Trophoblast cell (in vitro differentiated cells and primary cell): ENCODE results near the gene GLS.
A peak's percentile ranks its signal among the peaks of the same experiment; 100 is the strongest.

ENCODE experiments used
- DNase-seq, 2 donors: peaks; one replicate each; pipeline ENCODE4 v3.0.0-alpha.2; 2016
- H2AFZ ChIP-seq: 2 replicates; pipeline ENCODE4 v1.6.1; 2013; ENCODE audit warnings: low read length, moderate library complexity, mild to moderate bottlenecking; ENCODE audit not compliant: insufficient read depth, poor library complexity
- H2AK5ac ChIP-seq: 2 replicates; pipeline ENCODE4 v1.6.1; 2013; ENCODE audit warnings: mild to moderate bottlenecking, low read length
- H2BK120ac ChIP-seq: 2 replicates; pipeline ENCODE4 v1.6.1; 2013; ENCODE audit warnings: low read length, mild to moderate bottlenecking, moderate library complexity; ENCODE audit not compliant: insufficient read depth, poor library complexity
- H2BK12ac ChIP-seq: 2 replicates; pipeline ENCODE4 v1.6.1; 2013; ENCODE audit warnings: mild to moderate bottlenecking, low read length, moderate library complexity
- H2BK5ac ChIP-seq: 2 replicates; pipeline ENCODE4 v1.6.1; 2013; ENCODE audit warnings: low read length, low read depth, moderate library complexity, mild to moderate bottlenecking; ENCODE audit not compliant: poor library complexity
- H3K14ac ChIP-seq: 2 replicates; pipeline ENCODE4 v1.6.1; 2013; ENCODE audit warnings: mild to moderate bottlenecking, low read length
- H3K18ac ChIP-seq: 2 replicates; pipeline ENCODE4 v1.6.1; 2013; ENCODE audit warnings: mild to moderate bottlenecking, low read length
- H3K23ac ChIP-seq: 2 replicates; pipeline ENCODE4 v1.6.1; 2013; ENCODE audit warnings: low read length
- H3K27ac ChIP-seq: 2 replicates; pipeline ENCODE4 v1.5.1; 2013; ENCODE audit warnings: low read depth, mild to moderate bottlenecking, inconsistent platforms, low read length, moderate library complexity
- H3K27me3 ChIP-seq: 2 replicates; pipeline ENCODE4 v1.6.1; 2013; ENCODE audit warnings: inconsistent platforms, mild to moderate bottlenecking, low read length, moderate library complexity; ENCODE audit not compliant: insufficient read depth
- H3K36me3 ChIP-seq, 2 experiments: 1 replicate in 1 of 2; 2 replicates in 1 of 2; pipeline ENCODE4 v1.6.1; 2013; ENCODE audit warnings: low read length in 2 of 2, mild to moderate bottlenecking in 2 of 2, moderate library complexity in 1 of 2; ENCODE audit not compliant: insufficient read depth in 2 of 2, control insufficient read depth in 1 of 2
- H3K4ac ChIP-seq: 2 replicates; pipeline ENCODE4 v1.6.1; 2013; ENCODE audit warnings: low read depth, mild to moderate bottlenecking, low read length, moderate library complexity
- H3K4me1 ChIP-seq, 2 experiments: 1 replicate in 1 of 2; 2 replicates in 1 of 2; pipeline ENCODE4 v1.6.1; 2013; ENCODE audit warnings: low read length in 2 of 2, mild to moderate bottlenecking in 2 of 2, moderate library complexity in 1 of 2; ENCODE audit not compliant: insufficient read depth in 2 of 2, control insufficient read depth in 1 of 2
- H3K4me2 ChIP-seq: 2 replicates; pipeline ENCODE4 v1.6.1; 2013; ENCODE audit warnings: inconsistent platforms, mild to moderate bottlenecking, low read length, moderate library complexity
- H3K4me3 ChIP-seq: 2 replicates; pipeline ENCODE4 v1.5.1; 2013; ENCODE audit warnings: mild to moderate bottlenecking, low read depth, low read length, inconsistent platforms
- H3K79me1 ChIP-seq: one replicate; pipeline ENCODE4 v1.6.1; 2013; ENCODE audit warnings: low read length
- H3K79me2 ChIP-seq: 2 replicates; pipeline ENCODE4 v1.6.1; 2013; ENCODE audit warnings: low read length, mild to moderate bottlenecking; ENCODE audit not compliant: control insufficient read depth, insufficient read depth, poor library complexity
- H3K9ac ChIP-seq: 2 replicates; pipeline ENCODE4 v1.6.1; 2013; ENCODE audit warnings: mild to moderate bottlenecking, low read length
- H3K9me3 ChIP-seq: 2 replicates; pipeline ENCODE4 v1.6.1; 2013; ENCODE audit warnings: low read depth, mild to moderate bottlenecking, control low read depth, inconsistent platforms, low read length; ENCODE audit not compliant: insufficient read depth
- H4K12ac ChIP-seq: 2 replicates; pipeline ENCODE4 v1.6.1; 2013; ENCODE audit warnings: low read depth, mild to moderate bottlenecking, low read length, moderate library complexity
- H4K8ac ChIP-seq: 2 replicates; pipeline ENCODE4 v1.6.1; 2013; ENCODE audit warnings: low read depth, mild to moderate bottlenecking, low read length, moderate library complexity
- H4K91ac ChIP-seq: one replicate; pipeline ENCODE4 v1.6.1; 2013; ENCODE audit warnings: low read depth, mild to moderate bottlenecking, low read length, moderate library complexity
- WGBS: extraction: QIAGEN DNeasy Blood & Tissue Kit; methylation state at CpG from one replicate; pipeline ENCODE4 v1.1.7; 2013; ENCODE audit warnings: missing lambda C conversion rate; ENCODE audit not compliant: insufficient read length, insufficient coverage; ENCODE audit errors: extremely low coverage; 5-methylcytosine and 5-hydroxymethylcytosine counted together

GLS gene

DNA sequence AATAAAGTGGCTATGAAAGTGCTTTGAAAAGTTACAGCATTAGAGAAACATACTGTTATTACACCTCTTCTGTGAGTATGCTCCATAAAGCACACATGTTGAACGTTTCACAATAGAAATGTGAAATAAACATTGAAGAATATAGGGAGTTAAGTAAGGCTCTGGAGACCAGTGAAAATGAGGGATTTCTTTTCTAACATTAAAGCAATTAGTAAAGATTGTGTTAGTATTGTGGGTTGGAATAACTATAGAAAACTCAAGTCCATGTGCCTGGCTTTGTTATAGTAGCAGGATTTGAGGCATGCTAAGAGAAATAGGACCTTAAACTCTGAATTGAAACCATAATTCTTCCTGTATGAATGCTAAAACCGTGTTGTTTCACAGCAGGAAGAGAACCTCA is 63.1 kb downstream of the GLS start:
- Histone ChIP-seq H3K18ac (no peak overlapping the region), H3K9me3 (no peaks in the 10 kb centered on the region), H4K91ac (no peak overlapping the region), H3K79me1 (no peaks in the 10 kb centered on the region), H4K8ac (no peak overlapping the region), H3K4me3 (no peak overlapping the region), H2AK5ac (no peak overlapping the region), H3K9ac (no peak overlapping the region), H4K12ac (no peak overlapping the region), H3K27ac (no peak overlapping the region), H3K23ac (no peak overlapping the region), H3K4ac (no peak overlapping the region), H2AFZ (no peak overlapping the region), H3K36me3 (no peaks in the 10 kb centered on the region), H3K4me1 (peaks cover 0 to under 1% of the 10 kb centered on the region in 2 experiments), H3K4me2 (no peak overlapping the region), H3K79me2 (no peaks in the 10 kb centered on the region), H2BK12ac (no peak overlapping the region), H3K27me3 (no peaks in the 10 kb centered on the region), H3K14ac (no peak overlapping the region), H2BK5ac (no peak overlapping the region), H2BK120ac (no peak overlapping the region)
- DNase-seq: no peak
- WGBS: no CpG with 5 or more reads among the region's 2 CpGs

DNA sequence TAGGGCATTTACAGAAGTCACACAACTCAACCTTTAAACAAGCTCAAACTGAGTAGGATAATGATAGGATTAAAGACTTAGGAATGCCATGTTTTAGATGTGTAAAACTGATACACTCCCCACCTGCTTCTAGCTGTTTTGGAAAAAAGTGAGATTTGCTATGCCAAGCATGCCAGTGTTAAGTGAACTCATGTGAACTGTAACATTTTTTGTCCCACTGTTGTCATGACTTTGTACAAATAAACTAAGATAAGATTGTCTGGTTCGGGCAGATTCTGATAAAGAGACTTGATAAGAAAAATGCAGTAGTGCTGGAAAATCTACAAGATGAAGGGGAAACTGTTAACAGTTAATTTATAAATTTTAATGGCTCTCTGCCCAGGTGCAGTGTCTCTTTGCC is 66.5 kb downstream of the GLS start:
- Histone ChIP-seq H3K9ac (no peak overlapping the region), H3K14ac (no peak overlapping the region), H3K79me2 (no peaks in the 10 kb centered on the region), H2AK5ac (no peak overlapping the region), H3K18ac (no peak overlapping the region), H4K91ac (no peak overlapping the region), H3K23ac (no peak overlapping the region), H2AFZ (no peak overlapping the region), H3K4me2 (no peak overlapping the region), H3K27me3 (no peaks in the 10 kb centered on the region), H3K9me3 (no peaks in the 10 kb centered on the region), H4K12ac (no peak overlapping the region), H3K36me3 (no peaks in the 10 kb centered on the region), H4K8ac (no peak overlapping the region), H2BK5ac (no peak overlapping the region), H3K4ac (no peak overlapping the region), H3K4me3 (no peak overlapping the region), H2BK12ac (no peak overlapping the region), H3K79me1 (no peaks in the 10 kb centered on the region), H3K27ac (no peak overlapping the region), H3K4me1 (peaks cover 0 to 2% of the 10 kb centered on the region in 2 experiments), H2BK120ac (no peak overlapping the region)
- no CpG with 5 or more reads among the region's 1 CpG for WGBS
- DNase-seq: peak; percentile 77 to 98

DNA sequence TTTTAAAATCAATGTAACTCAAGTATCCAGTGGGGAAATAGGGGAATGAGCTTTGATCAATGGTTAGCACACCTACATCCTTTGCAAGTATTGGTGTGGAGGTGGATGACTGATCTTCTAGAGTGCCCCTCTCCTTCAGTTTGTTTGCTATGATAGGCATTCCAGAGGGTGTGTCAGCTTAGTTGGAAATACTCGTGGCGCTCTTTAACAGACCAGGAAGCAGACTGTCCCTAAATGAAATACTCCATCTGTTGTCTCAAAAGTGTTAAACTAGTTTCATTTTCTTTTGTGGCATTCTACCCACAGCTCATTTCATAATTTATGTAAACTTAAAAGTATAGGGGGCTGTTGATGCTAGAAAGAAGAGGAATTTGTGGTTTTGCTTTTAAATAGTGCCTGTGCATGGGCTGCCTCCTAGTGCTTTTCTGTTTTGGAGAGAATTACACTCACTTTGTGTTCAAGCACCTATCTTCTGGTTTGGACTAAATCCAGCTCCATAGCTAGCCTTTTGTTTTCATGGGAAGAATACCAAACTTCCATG is 67.2 kb downstream of the GLS start:
- H3K4me3 ChIP-seq: no peak overlapping the region
- no peaks in the 10 kb centered on the region for H3K79me2 ChIP-seq
- H3K9ac ChIP-seq: no peak overlapping the region
- no peak overlapping the region for H3K4me2 ChIP-seq
- H3K79me1 ChIP-seq: no peaks in the 10 kb centered on the region
- peaks cover 0 to 2% of the 10 kb centered on the region in 2 experiments for H3K4me1 ChIP-seq
- H4K8ac ChIP-seq: no peak overlapping the region
- no peaks in the 10 kb centered on the region for H3K27me3 ChIP-seq
- H3K23ac ChIP-seq: no peak overlapping the region
- no peak overlapping the region for H2AK5ac ChIP-seq
- no peak overlapping the region for H3K18ac ChIP-seq
- H3K14ac ChIP-seq: no peak overlapping the region
- H3K9me3 ChIP-seq: no peaks in the 10 kb centered on the region
- H3K4ac ChIP-seq: no peak overlapping the region
- WGBS: no CpG with 5 or more reads among the region's 2 CpGs
- H3K36me3 ChIP-seq: no peaks in the 10 kb centered on the region
- no peak overlapping the region for H2BK5ac ChIP-seq
- no peak overlapping the region for H2BK12ac ChIP-seq
- no peak overlapping the region for H4K91ac ChIP-seq
- H2AFZ ChIP-seq: no peak overlapping the region
- peak overlapping the region; percentile 20 for H3K27ac ChIP-seq
- peak; percentile 63 to 85 for DNase-seq
- H4K12ac ChIP-seq: no peak overlapping the region
- H2BK120ac ChIP-seq: no peak overlapping the region

- H2AK5ac ChIP-seq: no peak overlapping the region
- H3K14ac ChIP-seq: no peak overlapping the region
- peak overlapping the region; percentile 43 for H4K91ac ChIP-seq
- H3K36me3 ChIP-seq: no peaks in the 10 kb centered on the region
- peak overlapping the region; percentile 36 for H2BK12ac ChIP-seq
- no peak overlapping the region for H3K18ac ChIP-seq
- H2AFZ ChIP-seq: no peak overlapping the region
- peaks cover 0 to 2% of the 10 kb centered on the region in 2 experiments for H3K4me1 ChIP-seq
- H3K79me2 ChIP-seq: no peaks in the 10 kb centered on the region
- DNase-seq: peak; percentile 14 to 50
- no peaks in the 10 kb centered on the region for H3K9me3 ChIP-seq
- no peak overlapping the region for H3K27ac ChIP-seq
- no peak overlapping the region for H3K23ac ChIP-seq
- WGBS: no CpG with 5 or more reads among the region's 2 CpGs
- no peak overlapping the region for H3K4ac ChIP-seq
- no peak overlapping the region for H3K4me2 ChIP-seq
- no peak overlapping the region for H3K4me3 ChIP-seq
- no peaks in the 10 kb centered on the region for H3K79me1 ChIP-seq
- H4K12ac ChIP-seq: no peak overlapping the region
- H2BK120ac ChIP-seq: peak overlapping the region; percentile 75
- no peak overlapping the region for H4K8ac ChIP-seq
- H3K9ac ChIP-seq: no peak overlapping the region
- H3K27me3 ChIP-seq: no peaks in the 10 kb centered on the region
- H2BK5ac ChIP-seq: no peak overlapping the region
Measured at GRCh38 chr2:190948671-190949070, 68.0 kb downstream of the GLS start.
